Testis (tissue), 2 donors: ENCODE results near the gene RHBDF1.

Experiments used
- CTCF ChIP-seq, 3 experiments: fragments of 450-650 bp in 2 of 3; fragments of 200-600 bp in 1 of 3; sonication (generic) in 1 of 3; IDR thresholded peaks; one replicate each; pipeline ENCODE4 v1.5.1; 2016 to 2019; ENCODE audit warnings: antibody characterized with exemption in 3 of 3, mild to moderate bottlenecking in 2 of 3, moderate library complexity in 1 of 3
- POLR2A ChIP-seq: fragments of 450-650 bp; IDR thresholded peaks from one replicate; pipeline ENCODE4 v1.6.1; 2017; ENCODE audit warnings: antibody characterized with exemption, mild to moderate bottlenecking, moderate library complexity

- TF ChIP-seq CTCF (IDR thresholded peaks at IDR 0.05) (no peak), POLR2A (no peak)
These were observed 7.5 kb downstream of the RHBDF1 start for GRCh38 chr16:64914-65255.
